Omental fat pad (tissue), 4 donors: ENCODE data around the gene SLC39A11. TPM values are rescaled to one million over a fixed set of nuclear protein-coding genes. Genes with fewer than 3 reads are reported as not detected.

Experiments used
- ATAC-seq: fragments of 150-250 bp; one replicate; pipeline ENCODE4 v1.9.1; 2016; ENCODE audit warnings: mild to moderate bottlenecking, moderate library complexity; ENCODE audit not compliant: low FRiP score
- DNase-seq: peaks from one replicate; pipeline ENCODE4 v3.0.0-alpha.2; 2019; ENCODE audit warnings: low spot score
- CTCF ChIP-seq, 3 donors: fragments of 450-650 bp; IDR thresholded peaks; one replicate each; pipeline ENCODE4 v1.5.1; 2016 to 2017; ENCODE audit warnings: antibody characterized with exemption in 3 of 3, mild to moderate bottlenecking in 3 of 3, moderate library complexity in 2 of 3
- total RNA-seq, 4 donors: library from RNA; depleted of rRNA; stranded (reverse); fragments of >200 nt; gene quantifications; one replicate each; pipeline ENCODE4 v1.1.0, GENCODE V29; 2016

The SLC39A11 gene
- total RNA-seq, 4 donors from 2014 or later: 18.8 to 42.4 (median 31.3) TPM

- no peak for DNase-seq
- TF ChIP-seq CTCF (IDR thresholded peaks at IDR 0.05): no peak
- no peak for ATAC-seq
These were observed 222.0 kb downstream of the SLC39A11 start for GRCh38 chr17:72870367-72870985.

- no peak for TF ChIP-seq CTCF (IDR thresholded peaks at IDR 0.05)
- no peak for ATAC-seq
- DNase-seq: no peak
These were observed 222.9 kb downstream of the SLC39A11 start for GRCh38 chr17:72869630-72870029.

GRCh38 chr17:72865954-72866353, 226.5 kb downstream of the SLC39A11 start:
- no peak for TF ChIP-seq CTCF (IDR thresholded peaks at IDR 0.05)
- no peak for ATAC-seq
- DNase-seq: no peak

- no peak for TF ChIP-seq CTCF (IDR thresholded peaks at IDR 0.05)
- ATAC-seq (no peak), DNase-seq (no peak)
These were observed 228.8 kb downstream of the SLC39A11 start for GRCh38 chr17:72863526-72864211.

GRCh38 chr17:72862276-72862999, 230.1 kb downstream of the SLC39A11 start:
- no peak for DNase-seq
- no peak for ATAC-seq
- TF ChIP-seq CTCF (IDR thresholded peaks at IDR 0.05): no peak

GRCh38 chr17:72861811-72862210, 230.7 kb downstream of the SLC39A11 start:
- TF ChIP-seq CTCF (IDR thresholded peaks at IDR 0.05): no peak
- DNase-seq (no peak), ATAC-seq (no peak)
